Measurements from ENCODE around the gene SLC35F1. TPM values are rescaled to one million over a fixed set of nuclear protein-coding genes. Genes with fewer than 3 reads are reported as not detected.

SLC35F1 gene
- total and polyA plus RNA-seq, 9 of the 15 experiments (the other 6 are each of a cell fraction or from before 2014, with no cell fraction given) = 0.03 to 0.06 TPM; not detected in 7

DNA sequence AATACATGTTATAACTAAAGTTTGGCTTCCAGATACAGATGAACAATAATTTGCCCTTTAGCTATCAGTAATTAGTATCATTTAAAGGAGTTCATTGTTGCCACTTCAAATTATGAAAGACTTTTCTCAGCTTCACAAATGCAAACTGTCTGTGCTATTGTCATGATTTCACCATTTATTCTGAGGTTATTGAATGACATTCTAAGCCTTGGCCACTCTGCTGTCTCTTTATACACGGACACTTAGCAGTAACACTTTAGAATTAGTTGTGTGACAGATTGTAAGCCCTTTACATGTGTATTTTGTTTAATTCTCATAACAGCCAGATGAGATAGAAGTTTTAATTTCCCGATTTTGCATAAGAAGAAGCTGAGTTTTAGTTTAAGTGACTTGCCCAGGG, 176.6 kb downstream of the SLC35F1 start:
- Histone ChIP-seq H3K27me3 (ENCODE audit: control insufficient read depth in 2 of 2, insufficient read depth in 2 of 2, low read length in 2 of 2) (no peaks in the 10 kb centered on the region), H3K4me2 (ENCODE audit: insufficient read depth, low read length) (no peak overlapping the region), H3K9me3 (replicated peaks; ENCODE audit: control insufficient read depth, insufficient read depth, low read depth, low read length) (no peaks in the 10 kb centered on the region), H3K4me1 (replicated peaks in 1 of 2; ENCODE audit: control insufficient read depth in 2 of 2, insufficient read depth in 2 of 2, low read length in 2 of 2) (no peaks in the 10 kb centered on the region), H3K9ac (ENCODE audit: insufficient read depth in 1 of 2, low read depth in 2 of 2, low read length in 2 of 2) (no peak overlapping the region), H4K20me1 (replicated peaks; ENCODE audit: control insufficient read depth, insufficient read depth, low read length) (no peaks in the 10 kb centered on the region), H2AFZ (ENCODE audit: low read depth, low read length) (no peak overlapping the region), H3K36me3 (ENCODE audit: control insufficient read depth, insufficient read depth, low read length) (no peaks in the 10 kb centered on the region), H3K27ac (ENCODE audit: extremely low read depth, low read depth, low read length) (no peak overlapping the region), H3K9me1 (ENCODE audit: control insufficient read depth, insufficient read depth, low read length) (no peaks in the 10 kb centered on the region), H3K79me2 (ENCODE audit: control insufficient read depth, insufficient read depth, low read length) (no peaks in the 10 kb centered on the region), H3K4me3 (no peak overlapping the region)
- FAIRE-seq = no peak
- ATAC-seq = no peak
- in situ Hi-C loops (cut with MboI) = no loop called here
- TF ChIP-seq NR2C2 (CRISPR knock-in tag; IDR thresholded peaks at IDR 0.05) = no peak
- TF ChIP-seq NR2C2 (tag; IDR thresholded peaks at IDR 0.05) = no peak
- no peak for TF ChIP-seq U2AF1 (optimal IDR thresholded peaks at IDR 0.05; ENCODE audit: low read depth, low read length)
- TF ChIP-seq, protein P1, sequence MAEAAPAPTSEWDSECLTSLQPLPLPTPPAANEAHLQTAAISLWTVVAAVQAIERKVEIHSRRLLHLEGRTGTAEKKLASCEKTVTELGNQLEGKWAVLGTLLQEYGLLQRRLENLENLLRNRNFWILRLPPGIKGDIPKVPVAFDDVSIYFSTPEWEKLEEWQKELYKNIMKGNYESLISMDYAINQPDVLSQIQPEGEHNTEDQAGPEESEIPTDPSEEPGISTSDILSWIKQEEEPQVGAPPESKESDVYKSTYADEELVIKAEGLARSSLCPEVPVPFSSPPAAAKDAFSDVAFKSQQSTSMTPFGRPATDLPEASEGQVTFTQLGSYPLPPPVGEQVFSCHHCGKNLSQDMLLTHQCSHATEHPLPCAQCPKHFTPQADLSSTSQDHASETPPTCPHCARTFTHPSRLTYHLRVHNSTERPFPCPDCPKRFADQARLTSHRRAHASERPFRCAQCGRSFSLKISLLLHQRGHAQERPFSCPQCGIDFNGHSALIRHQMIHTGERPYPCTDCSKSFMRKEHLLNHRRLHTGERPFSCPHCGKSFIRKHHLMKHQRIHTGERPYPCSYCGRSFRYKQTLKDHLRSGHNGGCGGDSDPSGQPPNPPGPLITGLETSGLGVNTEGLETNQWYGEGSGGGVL (CRISPR knock-in tag; IDR thresholded peaks at IDR 0.05) = no peak
- no peak for TF ChIP-seq PHF8 (IDR thresholded peaks at IDR 0.05; ENCODE audit: borderline replicate concordance, low read length)
- TF ChIP-seq, protein P2, sequence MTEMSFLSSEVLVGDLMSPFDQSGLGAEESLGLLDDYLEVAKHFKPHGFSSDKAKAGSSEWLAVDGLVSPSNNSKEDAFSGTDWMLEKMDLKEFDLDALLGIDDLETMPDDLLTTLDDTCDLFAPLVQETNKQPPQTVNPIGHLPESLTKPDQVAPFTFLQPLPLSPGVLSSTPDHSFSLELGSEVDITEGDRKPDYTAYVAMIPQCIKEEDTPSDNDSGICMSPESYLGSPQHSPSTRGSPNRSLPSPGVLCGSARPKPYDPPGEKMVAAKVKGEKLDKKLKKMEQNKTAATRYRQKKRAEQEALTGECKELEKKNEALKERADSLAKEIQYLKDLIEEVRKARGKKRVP (CRISPR knock-in tag; IDR thresholded peaks at IDR 0.05) = no peak
- no peak for TF ChIP-seq ASH1L (IDR thresholded peaks at IDR 0.05; ENCODE audit: borderline replicate concordance, low read depth, partially characterized antibody)
- no peak for TF ChIP-seq SOX6 (IDR thresholded peaks at IDR 0.05)
- TF ChIP-seq BCL6 (CRISPR knock-in tag; IDR thresholded peaks at IDR 0.05) = no peak
- TF ChIP-seq ZNF217 (CRISPR knock-in tag; IDR thresholded peaks at IDR 0.05) = no peak
- TF ChIP-seq, protein P3, sequence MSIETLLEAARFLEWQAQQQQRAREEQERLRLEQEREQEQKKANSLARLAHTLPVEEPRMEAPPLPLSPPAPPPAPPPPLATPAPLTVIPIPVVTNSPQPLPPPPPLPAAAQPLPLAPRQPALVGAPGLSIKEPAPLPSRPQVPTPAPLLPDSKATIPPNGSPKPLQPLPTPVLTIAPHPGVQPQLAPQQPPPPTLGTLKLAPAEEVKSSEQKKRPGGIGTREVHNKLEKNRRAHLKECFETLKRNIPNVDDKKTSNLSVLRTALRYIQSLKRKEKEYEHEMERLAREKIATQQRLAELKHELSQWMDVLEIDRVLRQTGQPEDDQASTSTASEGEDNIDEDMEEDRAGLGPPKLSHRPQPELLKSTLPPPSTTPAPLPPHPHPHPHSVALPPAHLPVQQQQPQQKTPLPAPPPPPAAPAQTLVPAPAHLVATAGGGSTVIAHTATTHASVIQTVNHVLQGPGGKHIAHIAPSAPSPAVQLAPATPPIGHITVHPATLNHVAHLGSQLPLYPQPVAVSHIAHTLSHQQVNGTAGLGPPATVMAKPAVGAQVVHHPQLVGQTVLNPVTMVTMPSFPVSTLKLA (conservative IDR thresholded peaks at IDR 0.05) = no peak
- TF ChIP-seq EHMT2 (IDR thresholded peaks at IDR 0.05) = no peak
- TF ChIP-seq, protein P4, sequence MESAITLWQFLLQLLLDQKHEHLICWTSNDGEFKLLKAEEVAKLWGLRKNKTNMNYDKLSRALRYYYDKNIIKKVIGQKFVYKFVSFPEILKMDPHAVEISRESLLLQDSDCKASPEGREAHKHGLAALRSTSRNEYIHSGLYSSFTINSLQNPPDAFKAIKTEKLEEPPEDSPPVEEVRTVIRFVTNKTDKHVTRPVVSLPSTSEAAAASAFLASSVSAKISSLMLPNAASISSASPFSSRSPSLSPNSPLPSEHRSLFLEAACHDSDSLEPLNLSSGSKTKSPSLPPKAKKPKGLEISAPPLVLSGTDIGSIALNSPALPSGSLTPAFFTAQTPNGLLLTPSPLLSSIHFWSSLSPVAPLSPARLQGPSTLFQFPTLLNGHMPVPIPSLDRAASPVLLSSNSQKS (CRISPR knock-in tag; IDR thresholded peaks at IDR 0.05) = no peak
- no peak for DNase-seq (ENCODE audit: extremely low read depth in 1 of 4, low spot score in 3 of 4)
- ChIA-PET POLR2A (no interaction called here), CTCF (ENCODE audit: low intra/inter-chr PET ratio) (no interaction called here)
- BruUV-seq (replicated peaks) = no TSS peak
- intact Hi-C loops (cut with micrococcal nuclease) = no loop called here
- 0% methylated on average over 2 of the region's 2 CpGs for WGBS (ENCODE audit: insufficient coverage, low coverage, missing lambda C conversion rate)
